Measurements from ENCODE around the gene CAPZA1. TPM values are rescaled to one million over a fixed set of nuclear protein-coding genes. Genes with fewer than 3 reads are reported as not detected.
A peak's percentile ranks its signal among the peaks of the same experiment; 100 is the strongest.

The CAPZA1 gene
- total RNA-seq, 4 donors from 2014 or later, result 27.1 to 58.1 (median 35.2) TPM

- TF ChIP-seq CTCF (IDR thresholded peaks at IDR 0.05 in 4 of 5, conservative IDR thresholded peaks at IDR 0.05 in 1 of 5) (no peak), POLR2A (IDR thresholded peaks at IDR 0.05) (peak in 1 of 2 donors; percentile 69)
- Histone ChIP-seq H3K4me1 (peaks cover 20 to 22% of the 10 kb centered on the region in 2 donors), H3K36me3 (no peaks in the 10 kb centered on the region), H3K27me3 (peaks cover 0 to 6% (median 0%) of the 10 kb centered on the region in 3 donors), H3K9me3 (no peaks in the 10 kb centered on the region), H3K4me3 (peak within 1 kb of the TSS; percentile 75 to 96 (median 82)), H3K27ac (peak within 1 kb of the TSS; percentile 84 to 93 (median 92))
- intact Hi-C loops (cut with DNase I; ENCODE audit: low total_unique reads), result loop anchor here (1.0 to 5.0 kb wide), 8 partner anchors 89 to 963 kb away; partner anchors contain the start of genes CAPZA1, LRIG2 and ST7L
- ATAC-seq, result peak; percentile 59 to 78
- in situ Hi-C loops (cut with MboI; ENCODE audit: low sequenced_read_pairs in 4 of 4), result loop anchor here (5.0 to 25.0 kb wide), 7 partner anchors 87 to 672 kb away; partner anchors contain the start of genes CTTNBP2NL (in 2 of the 4), LRIG2 (in 1 of the 4) and MAGI3 (in 1 of the 4)
- peak; percentile 93 to 96 for DNase-seq
Observed at GRCh38 chr1:112715264-112716053, 95.8 kb downstream of the CAPZA1 start, which contains the start of gene PPM1J. Gene PPM1J (minus strand): TSS chr1:112715332. CDS start chr1:112715301, 31 bp downstream.

DNA sequence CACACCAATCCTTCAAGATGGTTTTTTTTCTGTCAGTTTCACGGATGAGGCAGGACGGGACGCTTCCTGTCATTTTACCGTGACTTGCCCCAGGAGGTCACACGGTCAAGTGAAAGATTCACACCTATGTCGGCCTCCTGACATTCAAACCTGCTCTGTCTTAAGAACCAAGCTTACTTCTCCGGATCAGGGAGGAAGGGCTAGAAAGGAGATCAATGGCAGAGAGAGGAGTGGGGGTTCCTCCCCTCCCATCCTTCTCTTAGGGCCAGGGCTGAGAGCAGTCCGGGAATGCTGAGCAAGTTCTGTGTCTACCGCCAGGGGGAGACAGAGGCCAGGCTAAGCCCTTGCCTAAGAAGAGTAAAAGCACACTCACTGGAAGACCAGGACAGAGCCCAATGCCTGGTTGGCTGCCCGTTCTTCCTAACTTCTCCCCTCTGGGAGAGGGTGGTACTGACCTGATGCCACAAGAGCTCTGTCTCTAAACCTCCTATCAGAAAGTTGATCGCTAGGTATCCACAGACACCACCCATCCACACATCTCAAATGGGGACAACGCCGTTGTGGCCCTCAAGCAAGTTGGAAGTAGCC lies 96.6 kb downstream of the CAPZA1 start:
- in situ Hi-C loops (cut with MboI; ENCODE audit: low sequenced_read_pairs in 4 of 4) (loop anchor here (5.0 to 25.0 kb wide), 7 partner anchors 86 to 671 kb away; partner anchors contain the start of genes CTTNBP2NL (in 2 of the 4), LRIG2 (in 1 of the 4) and MAGI3 (in 1 of the 4)), intact Hi-C loops (cut with DNase I; ENCODE audit: low total_unique reads) (loop anchor here (1.0 to 5.0 kb wide), 5 partner anchors 88 to 962 kb away; no protein-coding TSS in a partner anchor)
- H3K4me3 ChIP-seq, result peak overlapping the region; percentile 75 to 96 (median 82)
- peak; percentile 75 to 82 for DNase-seq
- no peaks in the 10 kb centered on the region for H3K36me3 ChIP-seq
- ATAC-seq, result peak; percentile 68 to 70
- H3K27me3 ChIP-seq, result peaks cover 0 to 6% (median 0%) of the 10 kb centered on the region in 3 donors
- peak overlapping the region; percentile 84 to 93 (median 92) for H3K27ac ChIP-seq
- TF ChIP-seq CTCF (IDR thresholded peaks at IDR 0.05 in 4 of 5, conservative IDR thresholded peaks at IDR 0.05 in 1 of 5), result peak; percentile 89 to 97 (median 95)
- TF ChIP-seq POLR2A (IDR thresholded peaks at IDR 0.05), result no peak
- H3K9me3 ChIP-seq, result no peaks in the 10 kb centered on the region
- peaks cover 20 to 22% of the 10 kb centered on the region in 2 donors for H3K4me1 ChIP-seq

DNA sequence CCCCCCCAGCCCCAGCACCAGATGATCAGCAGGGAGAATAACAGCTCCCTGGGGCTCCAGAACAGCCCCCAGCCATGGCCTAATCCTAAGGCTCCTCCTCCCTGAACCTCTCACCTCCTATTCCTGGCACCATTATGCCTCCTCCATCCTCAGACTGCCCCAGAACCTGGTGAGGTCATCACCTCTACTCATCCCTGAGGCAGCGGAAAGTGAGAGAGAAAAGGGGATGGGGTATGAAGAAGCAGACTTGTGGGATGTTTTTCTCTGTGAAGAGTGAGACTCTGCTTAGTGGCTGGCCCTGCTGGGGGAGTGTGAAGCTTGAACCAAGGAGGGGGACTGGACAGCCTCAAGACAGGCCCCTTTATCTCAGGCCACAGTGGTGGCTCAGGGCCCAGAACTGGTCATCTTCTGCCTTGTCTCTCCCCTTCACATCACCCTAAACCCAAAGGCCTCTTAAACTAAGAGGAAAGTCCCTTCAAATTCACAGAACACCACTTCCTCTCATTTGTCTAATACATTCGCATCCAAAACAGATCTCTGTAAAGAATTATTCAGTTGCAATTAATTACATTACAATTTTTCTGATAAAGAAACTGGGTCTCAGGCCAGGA lies 97.7 kb downstream of the CAPZA1 start:
- H3K36me3 ChIP-seq, result no peaks in the 10 kb centered on the region
- H3K27ac ChIP-seq, result no peak overlapping the region
- no peak for TF ChIP-seq CTCF (IDR thresholded peaks at IDR 0.05 in 4 of 5, conservative IDR thresholded peaks at IDR 0.05 in 1 of 5)
- TF ChIP-seq POLR2A (IDR thresholded peaks at IDR 0.05), result no peak
- peaks cover 18 to 22% of the 10 kb centered on the region in 2 donors for H3K4me1 ChIP-seq
- ATAC-seq (no peak), DNase-seq (no peak)
- in situ Hi-C loops (cut with MboI; ENCODE audit: low sequenced_read_pairs in 4 of 4), result loop anchor here (5.0 to 25.0 kb wide), 7 partner anchors 85 to 670 kb away; partner anchors contain the start of genes CTTNBP2NL (in 2 of the 4), LRIG2 (in 1 of the 4) and MAGI3 (in 1 of the 4)
- peaks cover 0 to 6% (median 0%) of the 10 kb centered on the region in 3 donors for H3K27me3 ChIP-seq
- H3K9me3 ChIP-seq, result no peaks in the 10 kb centered on the region
- H3K4me3 ChIP-seq, result no peak overlapping the region
- intact Hi-C loops (cut with DNase I; ENCODE audit: low total_unique reads), result loop anchor here (5.0 kb wide), 1 partner anchor 165 kb away; no protein-coding TSS in a partner anchor

All from gastrocnemius medialis (tissue), 4 donors.